GM12878 (cell line): ENCODE measurements around the gene ANXA2R. TPM values are rescaled to one million over a fixed set of nuclear protein-coding genes. Genes with fewer than 3 reads are reported as not detected.

Experiments
- ATAC-seq: fragments of 200-7000 bp; cut with Tn5 transposase; 3 replicates; pipeline ENCODE4 v1.9.1; 2020; ENCODE audit warnings: mild to moderate bottlenecking, moderate library complexity
- BruUV-seq: library from RNA; stranded (reverse); fragments of 400-500 nt; replicated peaks from 2 replicates; lab custom pipeline; 2021; lab: Mats Ljungman, UMichigan
- CTCF ChIA-PET: fragments of 300-600 bp; sonication (Branson Sonifier 250); formaldehyde crosslinking; extraction: SDS; loops from one replicate; lab custom pipeline; 2021; ENCODE audit warnings: inconsistent platforms; lab: Yijun Ruan, JAX
- POLR2A ChIA-PET: fragments of 350-600 bp; formaldehyde crosslinking; extraction: SDS; loops from one replicate; lab custom pipeline; 2021; ENCODE audit warnings: inconsistent platforms; lab: Charles Lee
- RAD21 ChIA-PET: fragments of 300-600 bp; sonication (Branson Sonifier 250); formaldehyde crosslinking; loops from one replicate; lab custom pipeline; 2023; ENCODE audit warnings: antibody characterized with exemption; ENCODE audit not compliant: unreplicated experiment; lab: Charles Lee
- SMC1A ChIA-PET: fragments of 300-600 bp; sonication (Branson Sonifier 250); formaldehyde crosslinking; loops from one replicate; lab custom pipeline; 2023; ENCODE audit not compliant: unreplicated experiment, uncharacterized antibody; lab: Charles Lee
- DNase-seq: peaks from one replicate; pipeline ENCODE4 v3.0.0-alpha.2; 2011; ENCODE audit warnings: low read depth, low spot score
- FAIRE-seq: peaks from 3 replicates; lab custom pipeline; 2011; peaks lifted over from hg19 to GRCh38; lab: Jason Lieb, UNC
- H2AFZ ChIP-seq: 2 replicates; pipeline ENCODE4 v1.6.0; 2011; ENCODE audit warnings: low read depth, low read length, control low read depth; ENCODE audit not compliant: control insufficient read depth
- H3K27ac ChIP-seq: 2 replicates; pipeline ENCODE4 v1.5.1; 2011; ENCODE audit warnings: control low read depth; ENCODE audit not compliant: control insufficient read depth, insufficient read depth
- H3K27me3 ChIP-seq, 2 experiments: replicated peaks in 1 of 2; 2 replicates each; pipeline versions ENCODE4 v1.6.0 to v1.6.1; 2011; ENCODE audit warnings: low read length in 1 of 2; ENCODE audit not compliant: control insufficient read depth in 2 of 2, insufficient read depth in 2 of 2
- H3K36me3 ChIP-seq, 2 experiments: 2 replicates each; pipeline ENCODE4 v1.5.1; 2011; ENCODE audit warnings: low read length in 1 of 2; ENCODE audit not compliant: control insufficient read depth in 2 of 2, insufficient read depth in 2 of 2
- H3K4me1 ChIP-seq: 2 replicates; pipeline ENCODE4 v1.6.1; 2011; ENCODE audit warnings: mild to moderate bottlenecking, low read length, moderate library complexity, mixed read lengths; ENCODE audit not compliant: control insufficient read depth, insufficient read depth
- H3K4me2 ChIP-seq: 2 replicates; pipeline ENCODE4 v1.6.0; 2011; ENCODE audit warnings: control low read depth; ENCODE audit not compliant: control insufficient read depth, insufficient read depth
- H3K4me3 ChIP-seq: fragments of 200-600 bp; sonication (generic); 2 replicates; pipeline ENCODE4 v1.5.1; 2016
- H3K79me2 ChIP-seq: 2 replicates; pipeline ENCODE4 v1.6.0; 2011; ENCODE audit warnings: low read length; ENCODE audit not compliant: control insufficient read depth, insufficient read depth
- H3K9ac ChIP-seq: 2 replicates; pipeline ENCODE4 v1.8.0; 2011; ENCODE audit warnings: low read length, control low read depth, mixed read lengths; ENCODE audit not compliant: control insufficient read depth, insufficient read depth
- H3K9me3 ChIP-seq: replicated peaks from 3 replicates; pipeline ENCODE4 v1.5.1; 2011; ENCODE audit warnings: mild to moderate bottlenecking, low read length; ENCODE audit not compliant: control insufficient read depth, insufficient read depth
- H4K20me1 ChIP-seq: 2 replicates; pipeline ENCODE4 v1.6.0; 2011; ENCODE audit not compliant: control insufficient read depth, insufficient read depth
- EGR1 ChIP-seq, 2 experiments: IDR thresholded peaks; 1 replicate in 1 of 2; 2 replicates in 1 of 2; pipeline ENCODE4 v1.6.1; 2011 to 2012; ENCODE audit warnings: low read depth in 2 of 2, low read length in 2 of 2, borderline replicate concordance in 1 of 2, mild to moderate bottlenecking in 1 of 2, moderate library complexity in 1 of 2
- PAX5 ChIP-seq: IDR thresholded peaks from 2 replicates; pipeline ENCODE4 v1.6.1; 2011; ENCODE audit warnings: low read depth, low read length, borderline replicate concordance
- YY1 ChIP-seq: IDR thresholded peaks from 2 replicates; pipeline ENCODE4 v1.6.1; 2011; ENCODE audit warnings: low read depth, mild to moderate bottlenecking, low read length
- WGBS: methylation state at CpG from one replicate; pipeline ENCODE4 v1.1.6; 2016; ENCODE audit warnings: low lambda C conversion rate; ENCODE audit not compliant: insufficient replicate concordance, insufficient coverage; ENCODE audit errors: missing lambda C conversion rate; 5-methylcytosine and 5-hydroxymethylcytosine counted together
- in situ Hi-C: fragments of 300-500 bp; cut with MboI; formaldehyde crosslinking; loops from 9 replicates; pipeline ENCODE4 v1.14.3; 2018; ENCODE audit warnings: mixed read lengths
- intact Hi-C: fragments of 100-400 bp; cut with micrococcal nuclease; formaldehyde crosslinking; loops from one replicate; pipeline ENCODE4 v1.14.2; 2022; ENCODE audit not compliant: unreplicated experiment
- polyA plus RNA-seq, 11 experiments: library from polyadenylated mRNA; depleted of rRNA in 4 of 11; unstranded in 6 of 11; stranded (reverse) in 5 of 11; fragments of >200 nt; fragmentation: Nextera tagmentation in 4 of 11; fragmentation: Illumina TruSeq in 1 of 11; extraction: Ambion mirVana in 4 of 11; extraction: Trizol in 1 of 11; gene quantifications; 1 replicate in 1 of 11; 2 replicates in 10 of 11; pipeline versions ENCODE4 v1.2.1 to v1.2.3, GENCODE V29; 2011 to 2016; ENCODE audit warnings: inconsistent platforms in 2 of 11, missing spikeins in 2 of 11, low read depth in 1 of 11
- total RNA-seq, 4 experiments: library from RNA; depleted of rRNA in 3 of 4; stranded (reverse); fragments of >200 nt in 3 of 4; fragmentation: Illumina TruSeq in 1 of 4; extraction: Trizol in 1 of 4; gene quantifications; 2 replicates each; pipeline versions ENCODE4 v1.2.1 to v1.2.3, GENCODE V29; 2013 to 2021
- TF ChIP-seq, protein P1 (sequence below): fragments of 150-350 bp; IDR thresholded peaks from 2 replicates; pipeline ENCODE4 v1.6.1; 2016; ENCODE audit warnings: low read depth, low read length
- TF ChIP-seq, protein P2 (sequence below): IDR thresholded peaks from 2 replicates; pipeline ENCODE4 v1.6.1; 2011; ENCODE audit warnings: borderline replicate concordance, low read depth, mild to moderate bottlenecking, moderate library complexity, mixed read lengths, low read length; ENCODE audit not compliant: insufficient read depth; ENCODE audit errors: extremely low read length

ANXA2R gene
- total and polyA plus RNA-seq, 10 of the 15 experiments (the other 5 are each of a cell fraction or from before 2014, with no cell fraction given), result 2.3 to 7.8 (median 4.4) TPM

DNA sequence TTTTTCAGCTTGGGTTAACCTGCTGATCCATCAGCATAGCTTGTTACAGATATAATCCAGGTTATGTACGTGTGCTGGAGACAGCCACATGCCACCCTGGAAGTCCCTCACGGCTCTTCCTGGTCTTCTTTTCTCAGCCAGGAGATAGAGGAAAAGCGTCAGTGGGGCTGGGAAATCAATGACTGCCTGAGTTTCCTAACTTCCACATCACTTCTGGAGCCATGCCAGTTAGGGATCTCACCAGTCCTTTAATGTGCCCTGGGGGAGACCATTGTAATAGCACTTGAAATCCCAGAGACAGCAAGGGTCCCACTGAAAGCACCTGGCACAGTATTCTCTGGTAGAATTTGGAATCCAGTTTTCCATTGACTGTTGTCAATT lies 29.2 kb downstream of the ANXA2R start:
- CTCF ChIA-PET, result interaction anchor here (1.0 kb wide), 1 partner anchor 54 kb away, joined by 4 read pairs; no protein-coding TSS in a partner anchor
- H3K9ac ChIP-seq, result peak overlapping the region; percentile 81
- H3K9me3 ChIP-seq, result no peaks in the 10 kb centered on the region
- H2AFZ ChIP-seq, result peak overlapping the region; percentile 77; the same call in 1 of the 2 replicates
- H3K27ac ChIP-seq, result peak overlapping the region; percentile 94
- no peak for DNase-seq
- H3K79me2 ChIP-seq, result no peaks in the 10 kb centered on the region
- in situ Hi-C loops, result no loop called here
- H3K36me3 ChIP-seq, result no peaks in the 10 kb centered on the region
- ATAC-seq, result no peak
- peak overlapping the region; percentile 92 for H3K4me2 ChIP-seq
- peaks cover 17% of the 10 kb centered on the region for H3K4me1 ChIP-seq
- 14% methylated on average over 3 of the region's 3 CpGs for WGBS
- SMC1A ChIA-PET, result interaction anchor here (0.7 to 1.0 kb wide), 3 partner anchors 8 to 30 kb away, joined by 3 to 5 read pairs (median 4); no protein-coding TSS in a partner anchor
- BruUV-seq, result no TSS peak
- no peak for TF ChIP-seq PAX5
- TF ChIP-seq YY1, result no peak
- TF ChIP-seq EGR1 (IDR thresholded peaks at IDR 0.05; ENCODE audit: borderline replicate concordance in 1 of 2, low read depth in 2 of 2, low read length in 2 of 2), result no peak
- TF ChIP-seq, protein P1, sequence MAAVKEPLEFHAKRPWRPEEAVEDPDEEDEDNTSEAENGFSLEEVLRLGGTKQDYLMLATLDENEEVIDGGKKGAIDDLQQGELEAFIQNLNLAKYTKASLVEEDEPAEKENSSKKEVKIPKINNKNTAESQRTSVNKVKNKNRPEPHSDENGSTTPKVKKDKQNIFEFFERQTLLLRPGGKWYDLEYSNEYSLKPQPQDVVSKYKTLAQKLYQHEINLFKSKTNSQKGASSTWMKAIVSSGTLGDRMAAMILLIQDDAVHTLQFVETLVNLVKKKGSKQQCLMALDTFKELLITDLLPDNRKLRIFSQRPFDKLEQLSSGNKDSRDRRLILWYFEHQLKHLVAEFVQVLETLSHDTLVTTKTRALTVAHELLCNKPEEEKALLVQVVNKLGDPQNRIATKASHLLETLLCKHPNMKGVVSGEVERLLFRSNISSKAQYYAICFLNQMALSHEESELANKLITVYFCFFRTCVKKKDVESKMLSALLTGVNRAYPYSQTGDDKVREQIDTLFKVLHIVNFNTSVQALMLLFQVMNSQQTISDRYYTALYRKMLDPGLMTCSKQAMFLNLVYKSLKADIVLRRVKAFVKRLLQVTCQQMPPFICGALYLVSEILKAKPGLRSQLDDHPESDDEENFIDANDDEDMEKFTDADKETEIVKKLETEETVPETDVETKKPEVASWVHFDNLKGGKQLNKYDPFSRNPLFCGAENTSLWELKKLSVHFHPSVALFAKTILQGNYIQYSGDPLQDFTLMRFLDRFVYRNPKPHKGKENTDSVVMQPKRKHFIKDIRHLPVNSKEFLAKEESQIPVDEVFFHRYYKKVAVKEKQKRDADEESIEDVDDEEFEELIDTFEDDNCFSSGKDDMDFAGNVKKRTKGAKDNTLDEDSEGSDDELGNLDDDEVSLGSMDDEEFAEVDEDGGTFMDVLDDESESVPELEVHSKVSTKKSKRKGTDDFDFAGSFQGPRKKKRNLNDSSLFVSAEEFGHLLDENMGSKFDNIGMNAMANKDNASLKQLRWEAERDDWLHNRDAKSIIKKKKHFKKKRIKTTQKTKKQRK, result no peak
- TF ChIP-seq, protein P2, sequence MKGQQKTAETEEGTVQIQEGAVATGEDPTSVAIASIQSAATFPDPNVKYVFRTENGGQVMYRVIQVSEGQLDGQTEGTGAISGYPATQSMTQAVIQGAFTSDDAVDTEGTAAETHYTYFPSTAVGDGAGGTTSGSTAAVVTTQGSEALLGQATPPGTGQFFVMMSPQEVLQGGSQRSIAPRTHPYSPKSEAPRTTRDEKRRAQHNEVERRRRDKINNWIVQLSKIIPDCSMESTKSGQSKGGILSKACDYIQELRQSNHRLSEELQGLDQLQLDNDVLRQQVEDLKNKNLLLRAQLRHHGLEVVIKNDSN, result no peak
- RAD21 ChIA-PET, result interaction anchor here (0.9 to 1.0 kb wide), 2 partner anchors 18 to 102 kb away, joined by 3 read pairs; no protein-coding TSS in a partner anchor
- peak overlapping the region; percentile 67; the same call in 1 of the 2 replicates for H3K4me3 ChIP-seq
- H3K27me3 ChIP-seq, result no peaks in the 10 kb centered on the region
- POLR2A ChIA-PET, result interaction anchor here (0.5 to 1.0 kb wide), 2 partner anchors 8 kb away, joined by 3 to 6 read pairs; no protein-coding TSS in a partner anchor
- FAIRE-seq, result no peak
- intact Hi-C loops, result loop anchor here (1.0 kb wide), 2 partner anchors 7 to 29 kb away; partner anchors contain the start of gene ANXA2R
- no peaks in the 10 kb centered on the region for H4K20me1 ChIP-seq
